H1 (cell line): ENCODE measurements around the gene CEMIP2. TPM values are rescaled to one million over a fixed set of nuclear protein-coding genes. Genes with fewer than 3 reads are reported as not detected.

ENCODE experiments used
- CTCF ChIA-PET: fragments of 300-600 bp; sonication (Branson Sonifier 250); formaldehyde crosslinking; loops from one replicate; lab custom pipeline; 2021; ENCODE audit not compliant: partially characterized antibody; lab: Charles Lee
- POLR2A ChIA-PET: fragments of 300-600 bp; sonication (Branson Sonifier 250); formaldehyde crosslinking; loops from one replicate; lab custom pipeline; 2021; ENCODE audit warnings: inconsistent platforms; ENCODE audit not compliant: partially characterized antibody; lab: Charles Lee
- DNase-seq, 2 experiments: peaks; one replicate each; pipeline versions ENCODE4 v3.0.0 to v3.0.0-alpha.2; 2010 to 2022; ENCODE audit warnings: low spot score in 2 of 2, low read depth in 1 of 2, mixed read lengths in 1 of 2
- FAIRE-seq: peaks from 2 replicates; lab custom pipeline; 2011; peaks lifted over from hg19 to GRCh38; lab: Jason Lieb, UNC
- H2AFZ ChIP-seq: 2 replicates; pipeline ENCODE4 v1.8.1; 2012; ENCODE audit warnings: low read length, inconsistent platforms
- H2AK5ac ChIP-seq: 2 replicates; pipeline ENCODE4 v1.6.1; 2013; ENCODE audit warnings: low read depth, low read length
- H2BK120ac ChIP-seq: replicated peaks from 2 replicates; pipeline ENCODE3; 2013; ENCODE audit warnings: low read depth, low read length, inconsistent platforms
- H2BK12ac ChIP-seq: 2 replicates; pipeline ENCODE4 v1.6.1; 2013; ENCODE audit warnings: low read depth, low read length
- H2BK15ac ChIP-seq: 2 replicates; pipeline ENCODE4 v1.6.1; 2013; ENCODE audit warnings: low read length
- H2BK20ac ChIP-seq: 2 replicates; pipeline ENCODE4 v1.6.1; 2013; ENCODE audit warnings: low read length
- H2BK5ac ChIP-seq: 2 replicates; pipeline ENCODE4 v1.6.1; 2013; ENCODE audit warnings: low read depth, low read length
- H3K14ac ChIP-seq: 2 replicates; pipeline ENCODE4 v1.6.1; 2013; ENCODE audit warnings: inconsistent platforms; ENCODE audit not compliant: insufficient read length
- H3K18ac ChIP-seq: 2 replicates; pipeline ENCODE4 v1.6.1; 2013; ENCODE audit warnings: low read length; ENCODE audit errors: extremely low read depth
- H3K23ac ChIP-seq: 2 replicates; pipeline ENCODE4 v1.6.1; 2013; ENCODE audit warnings: inconsistent platforms; ENCODE audit not compliant: insufficient read length
- H3K23me2 ChIP-seq: 2 replicates; pipeline ENCODE4 v1.6.1; 2013; ENCODE audit warnings: low read depth, low read length
- H3K27ac ChIP-seq: 2 replicates; pipeline ENCODE4 v1.6.1; 2011; ENCODE audit warnings: low read depth, low read length, inconsistent platforms
- H3K27me3 ChIP-seq, 4 experiments: replicated peaks in 1 of 4; 1 replicate in 1 of 4; 2 replicates in 3 of 4; pipeline versions ENCODE4 v1.6.1 to v1.8.1; 2011 to 2013; ENCODE audit warnings: low read length in 3 of 4, mild to moderate bottlenecking in 3 of 4, inconsistent platforms in 2 of 4, mixed read lengths in 2 of 4, moderate library complexity in 1 of 4; ENCODE audit not compliant: control insufficient read depth in 3 of 4, insufficient read depth in 3 of 4; ENCODE audit errors: extremely low read depth in 1 of 4
- H3K36me3 ChIP-seq, 4 experiments: 2 replicates each; pipeline versions ENCODE4 v1.6.1 to v1.8.1; 2011 to 2013; ENCODE audit warnings: mild to moderate bottlenecking in 4 of 4, low read length in 3 of 4, moderate library complexity in 2 of 4, control low read depth in 1 of 4, inconsistent platforms in 1 of 4; ENCODE audit not compliant: insufficient read depth in 4 of 4, control insufficient read depth in 2 of 4
- H3K4ac ChIP-seq: replicated peaks from 2 replicates; pipeline ENCODE3; 2013; ENCODE audit warnings: low read length, low read depth, mixed read lengths, inconsistent platforms; ENCODE audit not compliant: insufficient read length
- H3K4me1 ChIP-seq, 4 experiments: replicated peaks in 1 of 4; 1 replicate in 1 of 4; 2 replicates in 3 of 4; pipeline versions ENCODE4 v1.6.1 to v1.8.1; 2011 to 2013; ENCODE audit warnings: low read length in 3 of 4, inconsistent platforms in 2 of 4, mixed read lengths in 1 of 4; ENCODE audit not compliant: insufficient read depth in 4 of 4, control insufficient read depth in 3 of 4
- H3K4me2 ChIP-seq, 2 experiments: 2 replicates each; pipeline versions ENCODE4 v1.6.1 to v1.8.1; 2011 to 2013; ENCODE audit warnings: low read depth in 2 of 2, low read length in 2 of 2, control low read depth in 1 of 2, inconsistent platforms in 1 of 2, mild to moderate bottlenecking in 1 of 2; ENCODE audit not compliant: insufficient read depth in 1 of 2
- H3K4me3 ChIP-seq, 4 experiments: fragments of 200-600, 300-600 bp in 1 of 4; sonication (generic), shearing (Covaris generic), sonication (Bioruptor Twin) in 1 of 4; 2 replicates each; pipeline versions ENCODE4 v1.5.1 to v1.8.1; 2011 to 2016; ENCODE audit warnings: low read length in 4 of 4, low read depth in 3 of 4, control low read depth in 2 of 4, inconsistent platforms in 2 of 4, mild to moderate bottlenecking in 2 of 4, mixed read lengths in 1 of 4, moderate library complexity in 1 of 4; ENCODE audit not compliant: insufficient read depth in 2 of 4; ENCODE audit errors: extremely low read depth in 1 of 4
- H3K56ac ChIP-seq: replicated peaks from 2 replicates; pipeline ENCODE3; 2013; ENCODE audit warnings: low read depth, mild to moderate bottlenecking, mixed read lengths, low read length, inconsistent platforms; ENCODE audit not compliant: insufficient read length
- H3K79me1 ChIP-seq: 2 replicates; pipeline ENCODE4 v1.6.1; 2013; ENCODE audit warnings: low read depth, low read length, control low read depth
- H3K79me2 ChIP-seq, 2 experiments: 2 replicates each; pipeline versions ENCODE4 v1.6.1 to v1.8.1; 2012 to 2013; ENCODE audit warnings: low read length in 2 of 2, mild to moderate bottlenecking in 2 of 2, inconsistent platforms in 1 of 2; ENCODE audit not compliant: insufficient read depth in 2 of 2, control insufficient read depth in 1 of 2
- H3K9ac ChIP-seq, 4 experiments: replicated peaks in 1 of 4; 1 replicate in 1 of 4; 2 replicates in 3 of 4; pipeline versions ENCODE4 v1.6.1 to v1.8.1; 2011 to 2013; ENCODE audit warnings: low read depth in 3 of 4, low read length in 3 of 4, control low read depth in 2 of 4, mild to moderate bottlenecking in 2 of 4, moderate library complexity in 2 of 4, inconsistent platforms in 1 of 4; ENCODE audit errors: extremely low read depth in 1 of 4
- H3K9me3 ChIP-seq, 2 experiments: 2 replicates each; pipeline versions ENCODE4 v1.6.1 to v1.8.1; 2012 to 2013; ENCODE audit warnings: mild to moderate bottlenecking in 2 of 2, moderate library complexity in 2 of 2, control low read depth in 1 of 2, inconsistent platforms in 1 of 2, low read depth in 1 of 2, low read length in 1 of 2, mixed read lengths in 1 of 2; ENCODE audit not compliant: insufficient read depth in 2 of 2
- H4K20me1 ChIP-seq, 2 experiments: replicated peaks in 1 of 2; 2 replicates each; pipeline versions ENCODE3 to v1.8.1; 2011 to 2013; ENCODE audit warnings: inconsistent platforms in 2 of 2, low read length in 2 of 2, mild to moderate bottlenecking in 1 of 2; ENCODE audit not compliant: insufficient read depth in 2 of 2, control insufficient read depth in 1 of 2
- H4K5ac ChIP-seq: 2 replicates; pipeline ENCODE4 v1.6.1; 2013; ENCODE audit warnings: low read length, low read depth, mixed read lengths, inconsistent platforms; ENCODE audit not compliant: insufficient read length
- H4K8ac ChIP-seq: 2 replicates; pipeline ENCODE4 v1.8.0; 2013; ENCODE audit warnings: mild to moderate bottlenecking, moderate library complexity, low read length, inconsistent platforms; ENCODE audit not compliant: insufficient read depth; ENCODE audit errors: extremely low read depth
- H4K91ac ChIP-seq: replicated peaks from 2 replicates; pipeline ENCODE3; 2013; ENCODE audit warnings: low read length, mixed read lengths, inconsistent platforms; ENCODE audit not compliant: insufficient read length
- CBX8 ChIP-seq: fragments of 300-800, 300-1000 bp; sonication (generic); IDR thresholded peaks from 2 replicates; pipeline ENCODE4 v1.7.1; 2016; ENCODE audit warnings: low read depth, low read length, borderline replicate concordance
- CREB1 ChIP-seq: IDR thresholded peaks from 2 replicates; pipeline ENCODE4 v1.6.1; 2012; ENCODE audit warnings: inconsistent platforms
- EGR1 ChIP-seq: IDR thresholded peaks from 2 replicates; pipeline ENCODE4 v1.6.1; 2011; ENCODE audit warnings: low read depth, low read length, borderline replicate concordance
- KDM4A ChIP-seq: IDR thresholded peaks from one replicate; pipeline ENCODE4 v1.7.1; 2012; ENCODE audit warnings: low read depth, mild to moderate bottlenecking, moderate library complexity, low read length, inconsistent platforms; ENCODE audit not compliant: severe bottlenecking
- NRF1 ChIP-seq: IDR thresholded peaks from 2 replicates; pipeline ENCODE4 v1.6.1; 2011; ENCODE audit warnings: mild to moderate bottlenecking, low read depth, low read length, improper control_type of control experiment
- POLR2A ChIP-seq, 2 experiments: IDR thresholded peaks; 1 replicate in 1 of 2; 2 replicates in 1 of 2; pipeline ENCODE4 v1.6.1; 2011; ENCODE audit warnings: low read depth in 2 of 2, low read length in 2 of 2, mild to moderate bottlenecking in 2 of 2; ENCODE audit errors: control extremely low read depth in 1 of 2
- POLR2AphosphoS5 ChIP-seq: IDR thresholded peaks from 2 replicates; pipeline ENCODE4 v1.6.1; 2011; ENCODE audit warnings: low read depth, low read length
- POU5F1 ChIP-seq: IDR thresholded peaks from 2 replicates; pipeline ENCODE4 v1.6.1; 2011; ENCODE audit warnings: low read depth, mild to moderate bottlenecking, low read length, moderate library complexity
- RNF2 ChIP-seq: fragments of 200-900, 300-1000 bp; sonication (generic); IDR thresholded peaks from 2 replicates; pipeline ENCODE4 v1.7.1; 2016; ENCODE audit warnings: borderline replicate concordance, low read depth, mild to moderate bottlenecking, antibody characterized with exemption, low read length; ENCODE audit not compliant: poor library complexity, severe bottlenecking; ENCODE audit errors: missing control alignments
- RXRA ChIP-seq: IDR thresholded peaks from 2 replicates; pipeline ENCODE4 v1.6.1; 2011; ENCODE audit warnings: low read depth, mild to moderate bottlenecking, low read length, moderate library complexity; ENCODE audit not compliant: insufficient read depth
- SAP30 ChIP-seq: fragments of 300-600 bp; sonication (generic); IDR thresholded peaks from 2 replicates; pipeline ENCODE4 v1.7.1; 2012; ENCODE audit warnings: low read length, moderate library complexity, mild to moderate bottlenecking, inconsistent platforms; ENCODE audit not compliant: insufficient read depth, insufficient replicate concordance
- SP1 ChIP-seq: IDR thresholded peaks from 2 replicates; pipeline ENCODE4 v1.6.1; 2011; ENCODE audit warnings: low read depth, low read length
- SRF ChIP-seq: IDR thresholded peaks from 2 replicates; pipeline ENCODE4 v1.6.1; 2011; ENCODE audit warnings: mild to moderate bottlenecking, low read depth, low read length, moderate library complexity
- SUZ12 ChIP-seq: fragments of 200-600 bp; sonication (generic); IDR thresholded peaks from 2 replicates; pipeline ENCODE4 v1.6.1; 2012; ENCODE audit warnings: mild to moderate bottlenecking, inconsistent platforms, low read length, moderate library complexity, mixed read lengths
- TAF7 ChIP-seq: optimal IDR thresholded peaks from 2 replicates; pipeline ENCODE3; 2011; ENCODE audit warnings: low read depth, mild to moderate bottlenecking, inconsistent platforms, low read length, moderate library complexity, borderline replicate concordance
- WGBS, 2 experiments: shearing (Covaris generic) in 1 of 2; methylation state at CpG; one replicate each; pipeline versions ENCODE4 v1.1.6 to v1.1.7; 2013 to 2015; ENCODE audit warnings: low lambda C conversion rate in 2 of 2, mixed read lengths in 2 of 2, inconsistent platforms in 1 of 2, low coverage in 1 of 2, missing lambda C conversion rate in 1 of 2; ENCODE audit not compliant: insufficient replicate concordance in 2 of 2, insufficient coverage in 1 of 2, insufficient read length in 1 of 2; ENCODE audit errors: extremely low coverage in 1 of 2, missing lambda C conversion rate in 1 of 2; 5-methylcytosine and 5-hydroxymethylcytosine counted together
- polyA plus RNA-seq, 7 experiments: library from polyadenylated mRNA; depleted of rRNA in 3 of 7; stranded (reverse) in 5 of 7; unstranded in 2 of 7; fragments of >200 nt in 5 of 7; fragments of 200-250 nt in 2 of 7; gene quantifications; 1 replicate in 5 of 7; 2 replicates in 1 of 7; 4 replicates in 1 of 7; pipeline versions ENCODE4 v1.2.1 to v1.2.3, GENCODE V29; 2011 to 2013; ENCODE audit warnings: missing spikeins in 2 of 7, mixed read lengths in 2 of 7
- total RNA-seq: library from RNA; stranded (reverse); fragmentation: NEBNext Ultra II Directional; extraction: Animal tissue kit (Norgen Biotek cat#: 25700); gene quantifications from 2 replicates; pipeline ENCODE4 v1.2.1, GENCODE V29; 2021

The CEMIP2 gene
- total and polyA plus RNA-seq, 2 of the 8 experiments (the other 6 are each of a cell fraction or from before 2014, with no cell fraction given) = 25.2 to 52.1 TPM

DNA sequence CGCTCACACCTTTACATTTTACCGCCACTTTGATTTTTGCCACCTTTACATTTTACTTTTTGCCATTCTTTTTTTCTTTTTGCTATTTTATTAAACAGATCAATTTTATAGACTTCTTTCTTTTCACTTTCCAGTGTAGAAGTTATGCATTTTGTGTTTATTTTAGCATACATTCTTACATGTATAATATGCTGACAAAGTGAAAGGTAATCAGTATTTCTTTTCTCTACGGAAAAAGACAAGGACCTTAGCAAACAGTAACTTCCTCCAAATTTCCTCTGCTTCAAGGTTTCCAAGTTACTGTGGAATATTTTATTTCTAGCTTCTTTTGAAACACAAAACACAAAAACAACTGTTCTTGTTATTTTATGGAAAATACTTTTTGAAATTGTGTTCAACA lies 97.0 kb downstream of the CEMIP2 start:
- Histone ChIP-seq H3K23ac (no peak overlapping the region), H3K4me2 (no peak overlapping the region), H3K9ac (no peak overlapping the region), H3K79me1 (no peaks in the 10 kb centered on the region), H2BK12ac (no peak overlapping the region), H4K91ac (no peak overlapping the region), H2BK15ac (no peak overlapping the region), H2AK5ac (no peak overlapping the region), H3K27me3 (no peaks in the 10 kb centered on the region), H3K4me3 (no peak overlapping the region), H3K4me1 (peaks cover 0 to 4% (median 0%) of the 10 kb centered on the region in 4 experiments; a peak in 2 of 7 replicates), H4K5ac (no peak overlapping the region), H3K27ac (no peak overlapping the region), H3K9me3 (peaks cover 2 to 6% of the 10 kb centered on the region in 2 experiments), H3K23me2 (no peaks in the 10 kb centered on the region), H2BK5ac (no peak overlapping the region), H2AFZ (no peak overlapping the region), H2BK20ac (no peak overlapping the region), H2BK120ac (no peak overlapping the region), H3K4ac (no peak overlapping the region), H3K14ac (no peak overlapping the region), H4K20me1 (no peaks in the 10 kb centered on the region), H3K56ac (no peak overlapping the region), H3K18ac (no peak overlapping the region), H3K79me2 (no peaks in the 10 kb centered on the region), H4K8ac (no peak overlapping the region), H3K36me3 (no peaks in the 10 kb centered on the region; a peak in 1 of 8 replicates)
- POLR2A ChIA-PET = interaction anchor here (0.6 kb wide), 1 partner anchor 101 kb away, joined by 3 read pairs; no protein-coding TSS in a partner anchor
- FAIRE-seq = no peak
- 100% methylated on average over 3 of the region's 3 CpGs; no CpG with 5 or more reads in 1 of the 2 experiments for WGBS, 2 experiments
- CTCF ChIA-PET = interaction anchor here (1.2 kb wide), 1 partner anchor 24 kb away, joined by 4 read pairs; no protein-coding TSS in a partner anchor
- DNase-seq = no peak
- TF ChIP-seq CBX8 = no peak
- TF ChIP-seq SRF = no peak
- no peak for TF ChIP-seq POU5F1
- no peak for TF ChIP-seq NRF1
- no peak for TF ChIP-seq SUZ12
- no peak for TF ChIP-seq KDM4A
- no peak for TF ChIP-seq EGR1
- TF ChIP-seq POLR2AphosphoS5 = no peak
- TF ChIP-seq RNF2 = no peak
- no peak for TF ChIP-seq SAP30
- no peak for TF ChIP-seq SP1
- TF ChIP-seq CREB1 = no peak
- no peak for TF ChIP-seq POLR2A (IDR thresholded peaks at IDR 0.05; ENCODE audit: control extremely low read depth in 1 of 2, low read depth in 2 of 2, low read length in 2 of 2)
- TF ChIP-seq TAF7 = no peak
- no peak for TF ChIP-seq RXRA
